GM18505 (cell line): ENCODE data around the gene RAB3IL1.
A peak's percentile ranks its signal among the peaks of the same experiment; 100 is the strongest.

Source experiments
- ATAC-seq: cut with Tn5 transposase; IDR thresholded peaks from one replicate; pipeline ENCODE4 v1.9.1; 2021; ENCODE audit not compliant: unreplicated experiment
- POLR2A ChIP-seq: IDR thresholded peaks from 4 replicates; pipeline ENCODE4 v1.6.1; 2011; ENCODE audit warnings: borderline replicate concordance; ENCODE audit not compliant: insufficient read depth, insufficient read length; ENCODE audit errors: extremely low read depth

RAB3IL1 gene

DNA sequence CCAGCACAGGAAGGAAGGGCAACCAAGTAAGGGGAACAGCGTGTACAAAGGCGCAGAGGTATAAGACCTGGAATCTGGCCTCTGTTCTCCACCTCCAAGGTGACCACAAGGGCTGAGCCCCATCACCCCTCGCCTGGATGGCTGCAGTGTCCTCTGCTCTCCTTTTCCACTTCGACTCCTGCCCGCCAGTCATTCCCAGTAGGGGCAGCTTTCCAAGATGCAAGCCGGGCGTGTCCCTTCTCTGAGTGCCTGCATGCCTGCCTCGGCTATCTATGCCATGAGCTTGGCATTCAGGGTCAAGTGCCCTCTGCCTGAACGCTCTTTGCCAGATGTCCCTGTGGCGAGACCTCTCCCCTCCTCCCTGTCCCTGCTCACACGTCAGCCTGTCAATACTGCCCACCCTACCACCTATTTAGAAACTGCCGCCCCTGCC lies 43.0 kb downstream of the RAB3IL1 start:
- no peak for TF ChIP-seq POLR2A
- ATAC-seq: no peak

DNA sequence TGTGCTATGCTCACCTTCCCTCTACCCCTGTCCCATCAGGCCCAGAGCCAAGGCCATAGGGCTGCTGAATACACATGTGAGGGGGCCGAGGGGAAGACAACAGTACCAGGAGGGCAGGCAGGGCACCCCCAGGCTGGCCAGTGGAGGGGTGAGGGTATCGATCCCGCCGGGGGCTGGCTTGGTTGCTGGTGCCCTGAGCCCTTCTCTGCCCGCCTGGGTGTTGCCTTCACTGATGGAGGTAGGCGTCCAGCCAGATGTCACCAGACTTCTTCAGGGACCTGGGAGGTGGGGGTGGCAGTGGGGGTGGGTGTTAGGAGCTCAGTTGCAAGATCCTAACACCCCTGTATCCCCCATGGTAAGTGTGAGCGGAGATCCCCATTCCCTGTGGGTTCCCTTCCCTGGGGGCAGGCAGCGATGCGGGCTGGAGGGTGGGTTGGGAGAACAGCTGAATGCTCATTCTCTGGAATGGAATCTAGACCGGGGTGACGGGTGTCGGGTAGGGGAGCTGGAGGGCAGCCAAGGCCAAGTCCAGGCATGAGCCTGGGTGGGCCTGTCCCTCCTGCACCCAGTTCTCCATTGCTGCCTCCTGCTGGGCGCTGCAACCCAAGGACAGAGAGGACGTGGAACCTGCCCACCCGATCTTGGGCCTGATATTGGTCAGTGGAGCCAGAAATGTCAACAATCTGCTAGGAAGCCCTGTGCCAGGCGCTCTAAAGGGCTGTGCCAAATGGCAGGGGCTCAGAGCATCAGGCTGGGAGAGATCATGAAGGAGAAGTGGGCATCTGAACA lies 43.6 kb downstream of the RAB3IL1 start:
- ATAC-seq: no peak
- no peak for TF ChIP-seq POLR2A

DNA sequence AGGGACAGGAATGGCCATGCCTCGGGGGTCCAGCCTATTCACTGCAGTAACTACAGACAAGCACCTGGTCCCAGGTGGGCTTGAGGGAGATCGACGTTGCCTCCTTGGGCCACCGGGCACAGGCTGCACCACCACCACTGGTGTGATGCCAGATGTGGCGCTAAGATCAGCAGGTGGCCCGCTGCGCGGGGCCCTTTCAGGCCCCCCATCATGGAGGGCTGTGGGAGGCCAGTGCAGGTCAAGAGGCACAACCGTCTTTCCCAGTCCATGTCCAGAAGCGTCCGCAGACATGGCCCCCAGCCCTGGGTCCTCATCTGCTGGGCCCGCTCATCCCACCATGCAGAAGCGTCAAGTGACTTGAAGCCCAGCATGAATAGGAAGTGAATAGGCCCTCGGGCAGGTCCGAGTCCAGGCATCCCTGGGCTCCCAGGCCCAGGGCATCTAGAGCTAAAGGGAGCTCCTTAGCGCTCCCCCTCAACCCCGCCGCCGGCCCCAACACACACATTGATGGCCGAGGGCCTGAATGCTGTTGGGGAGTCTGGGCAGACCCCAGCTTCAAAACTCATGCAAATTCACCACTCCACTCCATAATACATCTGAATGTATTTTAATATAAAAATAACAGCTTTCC lies 44.3 kb downstream of the RAB3IL1 start:
- no peak for ATAC-seq
- no peak for TF ChIP-seq POLR2A

DNA sequence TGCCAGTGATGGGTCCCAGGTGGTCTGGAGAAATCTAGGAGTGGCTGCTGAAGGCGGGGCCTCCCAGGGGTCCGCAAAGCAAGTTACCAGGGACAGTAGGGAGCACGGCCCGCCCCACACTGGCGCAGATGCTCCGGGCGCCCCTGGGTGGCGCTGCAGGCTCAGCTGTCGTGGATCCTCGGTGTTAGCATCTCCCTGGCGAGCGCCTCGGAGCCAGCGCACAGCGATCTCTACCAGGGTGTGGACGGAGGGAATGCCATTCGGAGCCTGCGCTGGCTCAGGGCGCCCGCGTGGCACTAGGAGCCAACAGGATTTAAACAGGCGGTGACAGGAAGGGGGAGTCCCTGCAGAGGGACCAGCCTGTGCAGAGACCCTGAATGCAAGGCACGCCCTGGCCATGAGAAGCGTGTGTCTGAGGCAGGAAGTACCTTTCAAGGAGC lies 46.2 kb downstream of the RAB3IL1 start:
- no peak for TF ChIP-seq POLR2A
- ATAC-seq: peak; percentile 62

DNA sequence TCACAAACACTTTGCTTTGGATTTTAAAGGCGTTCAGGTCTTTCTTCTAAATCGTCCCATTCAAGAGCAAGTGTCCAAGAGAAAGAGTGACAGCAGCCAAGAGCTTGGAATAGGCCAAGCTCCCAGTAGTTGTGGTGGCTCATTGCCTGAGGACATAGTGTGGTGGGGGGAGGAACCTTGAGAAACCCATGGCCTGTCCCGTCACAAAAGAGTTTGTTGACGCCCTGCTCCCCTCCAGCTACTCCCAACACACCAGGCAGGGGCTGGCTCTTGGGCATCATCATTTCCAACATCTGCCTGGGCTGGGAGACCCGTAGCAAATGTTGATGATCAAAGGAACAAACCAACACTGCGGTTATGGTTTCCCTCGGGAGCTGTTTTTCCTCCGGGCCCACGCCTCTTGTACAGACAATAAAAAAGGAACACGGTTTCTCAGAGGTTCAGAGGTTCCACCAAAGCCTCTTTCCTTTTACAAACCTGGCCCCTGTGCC lies 46.8 kb downstream of the RAB3IL1 start:
- ATAC-seq: no peak
- TF ChIP-seq POLR2A: no peak

GRCh38 chr11:61869708-61870451 lies 47.5 kb downstream of the RAB3IL1 start:
- TF ChIP-seq POLR2A: no peak

GRCh38 chr11:61869429-61869707 lies 48.0 kb downstream of the RAB3IL1 start:
- TF ChIP-seq POLR2A: no peak
- no peak for ATAC-seq

More at GRCh38 chr11:61869708-61870451, 47.5 kb downstream of the RAB3IL1 start:
- no peak for ATAC-seq

DNA sequence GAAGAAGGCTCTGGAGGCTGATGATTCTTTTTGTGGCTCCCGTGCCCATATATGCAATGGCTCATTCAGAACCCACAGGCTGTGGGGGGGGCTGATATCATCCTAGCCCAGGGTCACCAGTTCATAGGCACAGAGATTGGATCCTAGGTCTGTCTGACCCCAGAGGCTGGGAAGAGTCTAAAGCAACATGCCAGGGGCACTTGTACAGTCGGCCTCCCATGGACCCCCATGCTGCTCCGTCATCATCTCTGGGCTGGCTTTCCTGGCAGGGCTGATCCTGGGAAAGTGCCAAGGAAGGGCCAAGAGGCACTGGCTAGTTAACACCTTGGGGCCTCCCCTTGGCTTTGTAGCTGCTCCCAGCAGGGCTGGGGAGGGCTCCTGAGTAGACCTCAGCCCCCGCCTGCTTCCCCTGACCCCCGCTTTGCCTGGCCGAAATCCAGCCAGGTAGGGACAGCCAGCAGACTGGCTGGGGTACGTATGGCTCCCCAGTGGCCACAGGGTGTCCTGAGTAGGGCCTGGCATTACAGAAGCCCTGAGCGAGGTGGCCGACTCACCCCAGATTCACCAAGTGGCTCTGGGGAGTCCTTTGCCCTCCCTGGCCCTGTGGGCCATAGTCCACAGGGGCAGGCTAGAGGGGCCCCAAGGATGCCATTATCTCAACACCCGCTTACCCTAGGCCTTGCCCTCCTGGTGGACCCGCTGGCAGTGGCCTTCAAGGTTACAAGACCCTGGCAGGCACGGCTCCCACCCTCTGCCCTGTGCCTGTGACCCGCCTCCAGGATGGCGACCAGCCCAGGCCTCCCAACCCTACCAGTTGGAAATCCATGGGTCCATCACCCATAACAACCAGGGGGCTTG lies 48.6 kb downstream of the RAB3IL1 start:
- peak; percentile 25 for TF ChIP-seq POLR2A
- ATAC-seq: no peak

- ATAC-seq: no peak
- no peak for TF ChIP-seq POLR2A
Observed at GRCh38 chr11:61866958-61867343, 50.4 kb downstream of the RAB3IL1 start.

GRCh38 chr11:61866231-61866957 lies 51.0 kb downstream of the RAB3IL1 start:
- TF ChIP-seq POLR2A: no peak
- no peak for ATAC-seq

DNA sequence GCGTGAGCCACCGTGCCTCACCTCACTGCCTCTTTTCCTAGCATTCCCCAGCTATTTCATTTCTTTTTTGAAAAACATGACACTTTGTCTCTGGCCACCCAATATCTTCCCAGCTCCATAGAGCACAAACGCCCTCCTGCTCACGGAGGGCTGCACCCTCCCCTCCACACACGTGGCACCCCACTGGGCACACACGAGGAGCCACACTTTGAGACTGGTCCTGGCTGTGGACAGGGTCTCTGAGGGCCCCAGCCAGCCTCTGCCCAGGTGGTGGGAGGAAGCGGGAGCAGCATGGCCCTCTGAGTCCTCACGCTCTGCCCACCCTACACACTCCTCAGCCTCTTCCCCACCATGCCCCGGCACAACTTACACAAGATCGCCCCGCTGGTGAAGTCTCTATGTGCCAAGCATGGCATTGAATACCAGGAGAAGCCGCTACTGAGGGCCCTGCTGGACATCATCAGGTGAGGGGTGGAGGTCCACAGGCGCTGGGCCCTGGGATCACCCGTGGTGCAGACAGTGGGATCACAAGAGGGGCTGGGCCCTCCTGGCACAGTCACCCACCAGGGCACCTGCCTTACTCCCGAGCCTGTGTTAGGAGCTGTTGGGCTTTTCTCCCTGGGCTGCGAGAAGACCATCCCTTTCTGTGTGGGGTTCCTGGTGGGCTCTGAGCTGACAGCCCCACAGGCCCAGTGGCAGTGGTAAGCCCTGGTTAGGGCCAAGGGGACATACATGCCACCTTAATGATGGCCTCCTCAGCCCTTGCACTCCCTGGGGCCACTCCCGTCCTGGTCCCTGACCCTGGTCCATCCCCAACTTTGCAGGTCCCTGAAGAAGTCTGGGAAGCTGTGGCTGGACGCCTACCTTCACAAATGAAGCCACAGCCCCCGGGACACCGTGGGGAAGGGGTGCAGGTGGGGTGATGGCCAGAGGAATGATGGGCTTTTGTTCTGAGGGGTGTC lies 52.3 kb downstream of the RAB3IL1 start:
- ATAC-seq: no peak
- TF ChIP-seq POLR2A: no peak
